ENCODE results near the gene FILIP1L.

- no peak for TF ChIP-seq GATA2 (IDR thresholded peaks at IDR 0.05; ENCODE audit: low read depth, low read length)
- TF ChIP-seq GATA3 (IDR thresholded peaks at IDR 0.05; ENCODE audit: low read depth, low read length): no peak
Observed at GRCh38 chr3:99875929-99876841, 238.1 kb downstream of the FILIP1L start.

All from SH-SY5Y (cell line).